Effector memory CD8-positive, alpha-beta T cell (primary cell): ENCODE results near the gene CLEC10A.
A peak's percentile ranks its signal among the peaks of the same experiment; 100 is the strongest.
"Not testable (repeated sequence)": the region's sequence is repeated elsewhere in the genome, so short reads cannot be mapped to it uniquely, and the experiment has no call there.

ENCODE experiments used
- ATAC-seq: fragments of 150-1000 bp; cut with Tn5 transposase; replicated peaks from 2 replicates; pipeline ENCODE4 v1.10.0; 2021; ENCODE audit warnings: mild to moderate bottlenecking, moderate library complexity
- DNase-seq, 3 experiments: peaks; one replicate each; pipeline ENCODE4 v3.0.0; 2021
- H3K27ac Mint-ChIP-seq, 2 donors: one replicate each; pipeline ENCODE4 v1.8.0; 2022; ENCODE audit warnings: mild to moderate bottlenecking in 2 of 2, mixed read lengths in 2 of 2, moderate library complexity in 2 of 2
- H3K27me3 Mint-ChIP-seq, 2 donors: one replicate each; pipeline ENCODE4 v1.8.0; 2022; ENCODE audit warnings: mixed read lengths in 2 of 2
- H3K36me3 Mint-ChIP-seq: one replicate; pipeline ENCODE4 v1.8.0; 2022; ENCODE audit warnings: mild to moderate bottlenecking, moderate library complexity, mixed read lengths; ENCODE audit not compliant: insufficient read depth
- H3K4me1 Mint-ChIP-seq, 2 donors: one replicate each; pipeline ENCODE4 v1.8.0; 2022; ENCODE audit warnings: low read depth in 2 of 2, mixed read lengths in 2 of 2
- H3K4me3 Mint-ChIP-seq, 2 donors: one replicate each; pipeline ENCODE4 v1.8.0; 2022; ENCODE audit warnings: mild to moderate bottlenecking in 2 of 2, mixed read lengths in 2 of 2, moderate library complexity in 2 of 2
- H3K9me3 Mint-ChIP-seq, 2 donors: one replicate each; pipeline ENCODE4 v1.8.0; 2022; ENCODE audit warnings: mixed read lengths in 2 of 2
- total RNA-seq, 9 experiments: gene quantifications; one replicate each; lab custom pipeline; 2026; lab: John Stamatoyannopoulos, UW

CLEC10A gene, protein sequence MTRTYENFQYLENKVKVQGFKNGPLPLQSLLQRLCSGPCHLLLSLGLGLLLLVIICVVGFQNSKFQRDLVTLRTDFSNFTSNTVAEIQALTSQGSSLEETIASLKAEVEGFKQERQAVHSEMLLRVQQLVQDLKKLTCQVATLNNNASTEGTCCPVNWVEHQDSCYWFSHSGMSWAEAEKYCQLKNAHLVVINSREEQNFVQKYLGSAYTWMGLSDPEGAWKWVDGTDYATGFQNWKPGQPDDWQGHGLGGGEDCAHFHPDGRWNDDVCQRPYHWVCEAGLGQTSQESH
- 0 reads per million in 9 experiments for total RNA-seq

DNA sequence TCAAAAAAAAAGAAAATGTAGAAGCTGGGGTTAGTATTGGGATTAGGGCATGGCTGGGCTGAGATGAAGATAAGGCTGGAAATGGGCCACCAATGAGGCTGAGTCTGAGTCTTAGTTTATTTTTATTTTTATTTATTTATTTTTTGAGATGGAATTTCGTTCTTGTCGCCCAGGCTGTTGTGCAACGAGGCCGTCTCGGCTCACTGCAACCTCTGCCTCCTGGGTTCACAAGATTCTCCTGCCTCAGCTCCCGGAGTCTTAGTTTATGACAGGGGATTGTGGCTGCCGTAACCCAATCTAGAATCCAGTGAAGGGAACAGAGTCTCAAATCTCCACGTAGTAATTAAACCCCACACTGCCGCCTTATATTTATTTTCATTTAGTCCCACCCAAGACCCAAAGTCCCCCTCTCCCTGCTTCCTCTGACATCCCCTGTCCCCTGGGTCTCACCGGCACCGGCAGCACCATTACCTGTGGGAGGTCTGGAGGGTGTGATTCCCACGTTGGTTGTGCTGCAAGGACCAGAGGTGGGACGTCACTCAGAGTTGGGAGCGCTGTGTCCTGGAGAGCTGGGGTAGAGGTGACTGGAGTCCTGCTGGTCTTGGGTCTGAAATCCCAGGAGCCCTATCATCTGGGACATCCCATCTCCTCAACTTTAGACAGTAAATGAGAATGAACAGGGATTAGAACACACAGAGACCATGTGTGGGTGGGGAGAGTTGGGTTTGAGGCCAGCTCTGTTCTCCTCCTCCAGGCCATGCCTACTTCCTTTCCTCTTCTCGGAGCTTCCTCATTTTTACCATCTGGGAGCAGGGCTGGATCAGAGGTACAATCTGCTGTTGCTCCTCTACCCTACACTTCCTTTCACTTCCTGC lies at the start of gene CLEC10A:
Gene CLEC10A, minus strand, starts transcription at position 671 of the 875 bp plus-strand sequence. CDS start 1,439 bp downstream, outside the sequence.
- Mint-ChIP-seq H3K9me3 (no peaks in the 10 kb centered on the region), H3K4me3 (no peak within 1 kb of the TSS), H3K4me1 (peaks cover 31 to 37% of the 10 kb centered on the region in 2 donors), H3K27ac (peak within 1 kb of the TSS; percentile 46 to 53), H3K27me3 (no peaks in the 10 kb centered on the region), H3K36me3 (no peaks in the 10 kb centered on the region)
- DNase-seq: no peak
- no peak for ATAC-seq

DNA sequence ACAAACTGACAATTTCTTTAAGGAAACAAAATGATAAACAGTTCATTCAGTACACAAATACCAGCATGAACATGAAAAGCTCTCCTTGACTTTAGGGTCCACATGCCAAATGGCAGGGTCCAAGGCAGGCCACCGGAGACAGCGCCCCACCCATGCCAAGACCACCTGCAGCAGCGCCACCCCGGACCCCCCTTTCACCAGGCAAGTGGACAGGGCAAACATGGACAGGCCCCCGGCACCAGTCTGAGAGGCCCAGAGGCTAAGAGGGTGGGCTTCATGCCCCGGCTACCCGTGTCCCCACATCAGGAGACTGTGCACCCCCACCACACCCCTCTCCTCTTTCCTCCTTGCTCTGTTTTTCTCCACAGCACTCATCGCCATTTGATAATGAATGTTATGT lies 49.3 kb upstream of the CLEC10A start:
- ATAC-seq: no peak
- Mint-ChIP-seq H3K9me3 (no peaks in the 10 kb centered on the region), H3K27ac (no peak overlapping the region), H3K27me3 (peaks cover 12 to 45% of the 10 kb centered on the region in 2 donors), H3K4me3 (no peak overlapping the region), H3K4me1 (peaks cover 8 to 9% of the 10 kb centered on the region in 2 donors), H3K36me3 (peaks cover 3% of the 10 kb centered on the region)
- DNase-seq: no peak

DNA sequence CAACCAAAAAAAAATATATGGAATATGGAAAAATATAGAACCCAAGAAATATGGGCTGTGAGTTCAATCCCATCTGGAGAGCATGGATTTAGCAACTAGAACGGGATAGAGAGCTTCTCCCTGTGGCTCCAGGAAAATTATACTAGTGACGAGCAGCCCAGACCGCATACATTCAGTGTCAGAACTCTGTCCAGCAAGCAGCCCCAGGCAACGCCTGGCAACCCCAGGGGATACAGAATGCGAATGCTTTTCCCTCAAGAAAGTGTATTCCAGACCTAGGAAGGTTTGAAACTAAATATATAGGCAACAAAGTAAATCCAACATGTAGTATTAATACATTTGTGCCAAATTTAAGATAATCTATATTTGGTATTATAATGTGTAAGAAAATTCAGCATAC lies 48.1 kb upstream of the CLEC10A start:
- peaks cover 5 to 9% of the 10 kb centered on the region in 2 donors for H3K4me1 Mint-ChIP-seq
- H3K27me3 Mint-ChIP-seq: peaks cover 16 to 53% of the 10 kb centered on the region in 2 donors
- ATAC-seq: no peak
- H3K36me3 Mint-ChIP-seq: peaks cover 3% of the 10 kb centered on the region
- no peak for DNase-seq
- no peak overlapping the region for H3K27ac Mint-ChIP-seq
- no peaks in the 10 kb centered on the region for H3K9me3 Mint-ChIP-seq
- no peak overlapping the region for H3K4me3 Mint-ChIP-seq

DNA sequence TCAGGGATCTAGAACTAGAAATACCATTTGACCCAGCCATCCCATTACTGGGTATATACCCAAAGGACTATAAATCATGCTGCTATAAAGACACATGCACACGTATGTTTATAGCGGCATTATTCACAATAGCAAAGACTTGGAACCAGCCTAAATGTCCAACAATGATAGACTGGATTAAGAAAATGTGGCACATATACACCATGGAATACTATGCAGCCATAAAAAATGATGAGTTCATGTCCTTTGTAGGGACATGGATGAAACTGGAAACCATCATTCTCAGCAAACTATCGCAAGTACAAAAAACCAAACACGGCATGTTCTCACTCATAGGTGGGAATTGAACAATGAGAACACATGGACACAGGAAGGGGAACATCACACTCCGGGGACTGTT lies 47.5 kb upstream of the CLEC10A start:
- not testable (repeated sequence) for H3K4me1 Mint-ChIP-seq, H3K36me3 Mint-ChIP-seq, ATAC-seq, DNase-seq, H3K4me3 Mint-ChIP-seq, H3K9me3 Mint-ChIP-seq, H3K27ac Mint-ChIP-seq
- peaks cover 21 to 60% of the 10 kb centered on the region in 2 donors for H3K27me3 Mint-ChIP-seq

DNA sequence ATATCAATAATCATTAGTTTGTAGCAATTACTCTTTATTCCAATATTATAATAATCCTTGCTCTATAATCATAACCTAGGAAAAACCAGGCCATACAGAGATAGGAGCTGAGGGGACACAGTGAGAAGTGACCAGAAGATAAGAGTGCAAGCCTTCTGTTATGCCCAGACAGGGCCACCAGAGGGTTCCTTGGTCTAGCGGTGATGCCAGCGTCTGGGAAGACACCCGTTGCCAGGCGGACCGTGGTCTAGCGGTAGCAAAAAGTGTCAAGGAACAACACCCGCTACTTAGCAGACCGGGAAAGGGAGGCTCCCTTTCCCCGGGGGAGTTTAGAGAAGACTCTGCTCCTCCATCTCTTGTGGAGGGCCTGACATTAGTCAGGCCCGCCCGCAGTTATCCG lies 46.3 kb upstream of the CLEC10A start:
- peaks cover 22 to 58% of the 10 kb centered on the region in 2 donors for H3K27me3 Mint-ChIP-seq
- H3K9me3 Mint-ChIP-seq, ATAC-seq, H3K36me3 Mint-ChIP-seq, H3K4me3 Mint-ChIP-seq, DNase-seq, H3K4me1 Mint-ChIP-seq, H3K27ac Mint-ChIP-seq: not testable (repeated sequence)

DNA sequence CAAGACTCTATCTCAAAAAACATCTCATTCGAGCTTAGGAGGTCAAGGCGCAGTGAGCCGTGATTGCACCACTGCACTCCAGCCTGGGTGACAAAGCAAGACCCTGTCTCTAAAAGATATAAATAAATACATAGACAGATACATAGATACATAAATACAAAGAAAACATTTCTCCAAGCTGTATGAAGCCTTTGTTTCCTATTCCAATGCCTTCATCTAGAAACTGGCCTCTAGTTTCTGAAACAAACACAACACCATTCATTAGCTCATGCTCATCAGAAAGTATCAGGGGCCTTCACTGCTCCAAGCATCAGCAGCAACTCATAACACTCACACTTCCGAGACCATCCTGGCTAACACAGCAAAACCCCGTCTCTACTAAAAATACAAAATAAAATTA lies 44.9 kb upstream of the CLEC10A start:
- no peaks in the 10 kb centered on the region for H3K9me3 Mint-ChIP-seq
- no peak for DNase-seq
- no peak overlapping the region for H3K4me3 Mint-ChIP-seq
- H3K27ac Mint-ChIP-seq: no peak overlapping the region
- peaks cover 3% of the 10 kb centered on the region for H3K36me3 Mint-ChIP-seq
- no peak for ATAC-seq
- peaks cover 31 to 60% of the 10 kb centered on the region in 2 donors for H3K27me3 Mint-ChIP-seq
- H3K4me1 Mint-ChIP-seq: peaks cover 0 to 3% of the 10 kb centered on the region in 2 donors

DNA sequence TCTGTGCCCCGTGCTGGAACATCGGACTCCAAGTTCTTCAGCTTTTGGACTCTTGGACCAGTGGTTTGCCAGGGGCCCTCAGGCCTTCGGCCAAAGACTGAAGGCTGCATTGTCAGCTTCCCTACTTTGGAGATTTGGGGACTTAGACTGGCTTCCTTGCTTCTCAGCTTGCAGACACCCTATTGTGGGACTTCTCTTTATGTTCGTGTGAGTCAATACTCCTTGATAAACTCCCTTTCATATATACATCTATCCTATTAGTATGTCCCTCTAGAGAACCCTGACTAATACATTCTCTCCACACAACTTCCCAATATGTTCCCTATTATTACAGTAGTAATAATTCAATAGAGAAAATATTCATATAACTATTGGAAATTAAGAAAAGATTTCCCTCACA lies 43.8 kb upstream of the CLEC10A start:
- peaks cover 3% of the 10 kb centered on the region for H3K36me3 Mint-ChIP-seq
- H3K27me3 Mint-ChIP-seq: peaks cover 39 to 62% of the 10 kb centered on the region in 2 donors
- ATAC-seq (no peak), DNase-seq (no peak)
- peaks cover 0 to 3% of the 10 kb centered on the region in 2 donors for H3K4me1 Mint-ChIP-seq
- H3K9me3 Mint-ChIP-seq: no peaks in the 10 kb centered on the region
- no peak overlapping the region for H3K4me3 Mint-ChIP-seq
- H3K27ac Mint-ChIP-seq: no peak overlapping the region

DNA sequence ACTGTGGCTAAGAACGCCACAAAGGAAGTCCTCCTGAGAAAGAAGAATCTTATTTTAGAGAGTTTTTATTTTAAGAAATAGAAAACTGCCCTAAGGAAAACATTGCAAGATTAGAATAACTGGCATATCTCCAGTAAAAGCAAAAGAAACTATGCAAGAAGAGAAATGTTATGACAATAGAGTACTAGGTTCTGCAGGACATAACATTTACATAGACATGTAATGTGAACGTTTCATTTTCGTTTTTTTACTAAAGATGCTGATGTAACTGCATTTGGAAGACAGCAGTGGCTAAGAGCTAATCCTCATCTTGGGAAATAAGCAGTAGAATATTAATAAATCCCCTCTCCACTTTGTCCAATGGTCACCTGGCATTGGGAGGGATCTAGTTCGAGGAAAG lies 42.3 kb upstream of the CLEC10A start:
- peaks cover 3% of the 10 kb centered on the region for H3K36me3 Mint-ChIP-seq
- H3K9me3 Mint-ChIP-seq: no peaks in the 10 kb centered on the region
- no peak overlapping the region for H3K4me3 Mint-ChIP-seq
- peaks cover 39 to 61% of the 10 kb centered on the region in 2 donors for H3K27me3 Mint-ChIP-seq
- no peak overlapping the region for H3K27ac Mint-ChIP-seq
- ATAC-seq (no peak), DNase-seq (no peak)
- peaks cover 0 to 3% of the 10 kb centered on the region in 2 donors for H3K4me1 Mint-ChIP-seq

DNA sequence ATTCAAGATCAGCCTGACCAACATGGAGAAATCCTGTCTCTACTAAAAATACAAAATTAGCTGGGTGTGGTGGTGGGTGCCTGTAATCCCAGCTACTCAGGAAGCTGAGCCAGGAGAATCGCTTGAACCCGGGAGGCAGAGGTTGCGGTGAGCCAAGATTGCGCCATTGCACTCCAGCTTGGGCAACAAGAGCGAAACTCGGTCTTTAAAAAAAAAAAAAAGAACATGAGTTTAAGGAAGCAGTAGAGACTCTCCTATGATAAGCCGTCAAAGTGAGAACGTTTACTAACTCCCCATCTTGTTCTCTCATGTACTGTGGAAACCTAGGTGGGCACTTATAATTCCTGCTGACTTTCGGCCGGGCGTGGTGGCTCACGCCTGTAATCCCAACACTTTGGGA lies 40.6 kb upstream of the CLEC10A start:
- not testable (repeated sequence) for H3K4me1 Mint-ChIP-seq, H3K27ac Mint-ChIP-seq, H3K4me3 Mint-ChIP-seq, ATAC-seq, H3K36me3 Mint-ChIP-seq, H3K9me3 Mint-ChIP-seq, DNase-seq
- H3K27me3 Mint-ChIP-seq: peaks cover 32 to 47% of the 10 kb centered on the region in 2 donors

DNA sequence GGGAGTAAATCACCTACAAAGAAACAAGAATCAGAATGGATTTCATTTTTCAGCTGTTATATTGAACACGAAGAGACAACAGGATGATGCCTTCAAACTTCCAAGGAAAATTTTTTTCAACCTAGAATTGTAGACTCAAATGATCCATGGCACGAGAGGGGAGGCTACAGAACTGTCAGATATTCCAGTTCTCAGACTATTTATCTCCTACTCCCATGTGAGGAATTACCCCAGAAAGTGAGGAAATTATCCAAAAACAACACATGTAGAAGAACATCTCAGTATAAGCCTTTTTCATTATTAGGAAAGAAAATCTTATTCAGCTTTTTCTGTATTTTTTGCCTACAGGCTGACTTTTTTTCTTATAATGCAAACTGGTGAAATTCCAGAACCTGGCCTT lies 40.1 kb upstream of the CLEC10A start:
- Mint-ChIP-seq H3K36me3 (no peaks in the 10 kb centered on the region), H3K27me3 (peaks cover 32 to 43% of the 10 kb centered on the region in 2 donors), H3K9me3 (no peaks in the 10 kb centered on the region), H3K4me1 (peaks cover 0 to 3% of the 10 kb centered on the region in 2 donors), H3K4me3 (no peak overlapping the region), H3K27ac (no peak overlapping the region)
- ATAC-seq (no peak), DNase-seq (no peak)

DNA sequence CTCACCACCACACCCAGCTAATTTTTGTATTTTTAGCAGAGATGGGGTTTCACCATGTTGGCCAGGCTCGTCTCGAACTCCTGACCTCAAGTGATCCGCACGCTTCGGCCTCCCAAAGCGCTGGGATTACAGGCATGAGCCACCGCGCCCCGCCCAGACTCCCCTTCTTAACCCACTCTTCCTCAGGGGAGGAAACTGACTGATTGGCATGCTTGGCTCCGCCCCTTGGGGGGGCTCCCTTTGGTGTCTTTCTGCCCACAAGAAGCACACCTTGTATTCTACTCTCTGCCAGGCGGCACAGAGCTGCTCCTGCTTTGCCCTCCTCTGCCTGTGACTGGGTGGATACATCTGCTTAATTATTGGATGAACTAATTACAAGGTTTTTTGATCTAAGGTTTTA lies 39.3 kb upstream of the CLEC10A start:
- Mint-ChIP-seq H3K36me3 (no peaks in the 10 kb centered on the region), H3K4me1 (peaks cover 0 to 3% of the 10 kb centered on the region in 2 donors), H3K9me3 (no peaks in the 10 kb centered on the region), H3K27ac (no peak overlapping the region), H3K4me3 (no peak overlapping the region), H3K27me3 (peaks cover 32 to 43% of the 10 kb centered on the region in 2 donors)
- DNase-seq: no peak
- ATAC-seq: no peak

DNA sequence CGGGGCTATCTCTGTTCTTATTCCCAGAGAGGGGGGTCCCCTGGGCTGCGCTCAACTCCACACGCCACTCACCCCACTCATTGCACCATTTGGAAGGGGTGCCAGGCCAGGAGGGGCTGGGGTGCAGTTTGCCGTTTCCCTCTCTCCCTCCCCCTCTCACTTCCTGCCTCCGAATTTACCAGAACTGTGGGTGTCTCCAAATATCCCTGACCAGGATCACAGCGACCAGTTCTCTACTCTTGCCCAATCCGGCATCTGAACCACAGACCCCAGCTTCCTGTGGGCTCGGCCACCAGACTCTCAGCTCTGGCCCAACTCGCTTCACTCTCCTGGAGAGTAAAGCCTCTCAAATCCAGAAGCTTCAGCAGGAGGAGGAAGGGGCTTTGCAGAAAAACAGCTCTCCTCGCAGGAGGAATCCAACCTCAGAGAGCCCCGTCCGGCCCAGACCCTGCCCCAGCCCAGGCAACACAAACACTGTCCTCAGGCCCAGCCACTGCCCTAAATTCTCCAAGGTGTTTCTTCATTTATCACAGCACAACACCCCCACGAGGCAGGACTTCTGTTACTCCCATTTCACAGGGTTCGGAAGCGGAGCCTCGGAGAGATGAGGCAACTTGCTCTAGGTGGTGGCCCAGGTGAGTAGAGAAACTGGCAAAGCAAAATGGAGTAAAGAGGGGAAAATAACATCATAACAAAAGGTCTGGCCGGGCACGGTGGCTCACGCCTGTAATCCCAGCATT lies 35.0 kb upstream of the CLEC10A start:
- no peak for ATAC-seq
- Mint-ChIP-seq H3K4me1 (peaks cover under 1 to 2% of the 10 kb centered on the region in 2 donors), H3K27ac (no peak overlapping the region), H3K4me3 (no peak overlapping the region), H3K36me3 (no peaks in the 10 kb centered on the region), H3K9me3 (no peaks in the 10 kb centered on the region), H3K27me3 (peaks cover 16 to 18% of the 10 kb centered on the region in 2 donors)
- no peak for DNase-seq

DNA sequence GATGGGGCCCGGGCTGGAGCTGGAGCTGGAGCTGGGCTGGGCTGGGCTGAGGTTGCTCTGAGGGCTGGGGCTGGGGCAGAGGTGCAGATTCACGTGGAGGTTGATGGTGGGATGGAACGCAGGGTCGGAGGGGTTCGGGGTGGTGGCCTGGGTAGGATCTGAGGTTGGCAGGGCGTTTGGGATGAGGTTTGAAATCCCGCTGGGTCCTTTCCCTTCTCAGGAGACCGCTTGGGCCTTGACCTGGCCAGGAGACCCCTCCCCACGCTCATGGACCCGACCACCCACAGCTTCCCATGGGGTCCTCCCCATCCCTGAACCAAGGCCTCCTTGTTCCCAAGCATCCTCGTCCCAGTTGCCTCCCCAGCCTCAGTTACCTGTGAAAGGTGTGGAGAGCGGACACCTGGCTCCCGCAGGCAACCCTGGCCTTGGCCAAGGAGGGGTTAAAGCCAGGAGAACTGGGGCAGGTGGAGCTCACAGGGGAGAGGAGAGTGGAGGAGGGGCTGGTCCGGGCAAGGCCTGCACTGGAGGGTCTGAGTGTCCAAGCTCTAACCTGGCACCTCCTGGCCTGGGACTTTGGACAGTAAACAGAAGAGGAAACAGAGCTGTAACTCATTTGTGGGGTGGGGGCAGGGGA lies 34.3 kb upstream of the CLEC10A start, which contains the start of gene ASGR2:
Gene ASGR2, minus strand, starts transcription at position 582 of the 634 bp plus-strand sequence. CDS start 582 bp downstream, outside the sequence.
- no peaks in the 10 kb centered on the region for H3K9me3 Mint-ChIP-seq
- H3K4me3 Mint-ChIP-seq: no peak within 1 kb of the TSS
- ATAC-seq: no peak
- no peak for DNase-seq
- H3K4me1 Mint-ChIP-seq: peaks cover 7 to 9% of the 10 kb centered on the region in 2 donors
- no peaks in the 10 kb centered on the region for H3K36me3 Mint-ChIP-seq
- peaks cover 14 to 18% of the 10 kb centered on the region in 2 donors for H3K27me3 Mint-ChIP-seq
- no peak within 1 kb of the TSS for H3K27ac Mint-ChIP-seq
